MCF 10A (cell line): ENCODE results near the gene EIF4E2. TPM values are rescaled to one million over a fixed set of nuclear protein-coding genes. Genes with fewer than 3 reads are reported as not detected.

Experiments
- BruUV-seq: library from RNA; stranded (reverse); fragments of 400-500 nt; replicated peaks from 2 replicates; lab custom pipeline; 2021; lab: Mats Ljungman, UMichigan
- CTCF ChIA-PET: fragments of 300-600 bp; sonication (Branson Sonifier 250); formaldehyde crosslinking; extraction: SDS; loops from one replicate; lab custom pipeline; 2021; ENCODE audit warnings: antibody characterized with exemption, inconsistent platforms; lab: Yijun Ruan, JAX
- POLR2A ChIA-PET: fragments of 300-600, 350-650 bp; sonication (Branson Sonifier 250); formaldehyde crosslinking; extraction: SDS; loops from one replicate; lab custom pipeline; 2020; ENCODE audit warnings: antibody characterized with exemption, inconsistent platforms; lab: Yijun Ruan, JAX
- DNase-seq: peaks from one replicate; pipeline ENCODE4 v3.0.0-alpha.2; 2018; ENCODE audit not compliant: unreplicated experiment
- H3K27ac Mint-ChIP-seq: one replicate; pipeline ENCODE4 v1.8.0; 2022; ENCODE audit warnings: mild to moderate bottlenecking, low read depth, mixed read lengths; ENCODE audit not compliant: unreplicated experiment
- H3K27me3 Mint-ChIP-seq: one replicate; pipeline ENCODE4 v1.8.0; 2022; ENCODE audit warnings: mixed read lengths; ENCODE audit not compliant: insufficient read depth, unreplicated experiment
- H3K36me3 Mint-ChIP-seq: one replicate; pipeline ENCODE4 v1.8.0; 2022; ENCODE audit warnings: mild to moderate bottlenecking, moderate library complexity, mixed read lengths; ENCODE audit not compliant: insufficient read depth, unreplicated experiment
- H3K4me1 Mint-ChIP-seq: one replicate; pipeline ENCODE4 v1.8.0; 2022; ENCODE audit warnings: mixed read lengths; ENCODE audit not compliant: insufficient read depth, unreplicated experiment
- H3K4me3 Mint-ChIP-seq: one replicate; pipeline ENCODE4 v1.8.0; 2022; ENCODE audit warnings: mild to moderate bottlenecking, moderate library complexity, mixed read lengths; ENCODE audit not compliant: unreplicated experiment
- H3K9me3 Mint-ChIP-seq: one replicate; pipeline ENCODE4 v1.8.0; 2022; ENCODE audit warnings: mixed read lengths; ENCODE audit not compliant: unreplicated experiment
- CTCF ChIP-seq: fragments of 200-600 bp; IDR thresholded peaks from one replicate; pipeline ENCODE4 v1.8.0; 2022; ENCODE audit warnings: antibody characterized with exemption, mild to moderate bottlenecking; ENCODE audit not compliant: unreplicated experiment
- intact Hi-C: fragments of 100-400 bp; cut with micrococcal nuclease; formaldehyde crosslinking; loops from 2 replicates; pipeline ENCODE4 v1.14.1; 2022
- total RNA-seq: library from RNA; stranded (reverse); gene quantifications from 2 replicates; pipeline ENCODE4 v1.2.3, GENCODE V29; 2022

Gene EIF4E2
- total RNA-seq, 1 experiment from 2014 or later, result 52.8 TPM

- no peak for DNase-seq
- ChIA-PET CTCF (no interaction called here), POLR2A (no interaction called here)
- Mint-ChIP-seq H3K9me3 (no peaks in the 10 kb centered on the region), H3K27me3 (peaks cover 11% of the 10 kb centered on the region), H3K36me3 (no peaks in the 10 kb centered on the region), H3K4me1 (no peaks in the 10 kb centered on the region), H3K27ac (no peak overlapping the region), H3K4me3 (no peak overlapping the region)
- no peak for TF ChIP-seq CTCF
- intact Hi-C loops, result no loop called here
- no TSS peak for BruUV-seq
These were observed 31.6 kb upstream of the EIF4E2 start for GRCh38 chr2:232518844-232519243.

- intact Hi-C loops, result loop anchor here (2.0 kb wide), 1 partner anchor 619 kb away; no protein-coding TSS in a partner anchor
- CTCF ChIA-PET, result interaction anchor here (1.1 to 1.3 kb wide), 3 partner anchors 8 to 80 kb away, joined by 3 to 4 read pairs (median 3); no protein-coding TSS in a partner anchor
- BruUV-seq, result no TSS peak
- Mint-ChIP-seq H3K27ac (no peak within 1 kb of the TSS), H3K9me3 (no peaks in the 10 kb centered on the region), H3K36me3 (no peaks in the 10 kb centered on the region), H3K27me3 (peaks cover 11% of the 10 kb centered on the region), H3K4me1 (no peaks in the 10 kb centered on the region), H3K4me3 (no peak within 1 kb of the TSS)
- TF ChIP-seq CTCF, result no peak
- POLR2A ChIA-PET, result no interaction called here
- DNase-seq, result no peak
These were observed 30.7 kb upstream of the EIF4E2 start, which contains the start of gene PRSS56 for GRCh38 chr2:232519581-232520438. TSS of gene PRSS56 (plus strand) at chr2:232520388. CDS start at chr2:232520599, 211 bp downstream.

GRCh38 chr2:232520489-232520888, 30.0 kb upstream of the EIF4E2 start:
- no peak for DNase-seq
- CTCF ChIA-PET, result interaction anchor here (0.6 to 1.3 kb wide), 8 partner anchors 8 to 670 kb away, joined by 3 to 5 read pairs (median 3); no protein-coding TSS in a partner anchor
- no peak for TF ChIP-seq CTCF
- POLR2A ChIA-PET, result no interaction called here
- H3K9me3 Mint-ChIP-seq, result no peaks in the 10 kb centered on the region
- H3K27me3 Mint-ChIP-seq, result peaks cover 11% of the 10 kb centered on the region
- no peaks in the 10 kb centered on the region for H3K4me1 Mint-ChIP-seq
- no peak overlapping the region for H3K4me3 Mint-ChIP-seq
- H3K27ac Mint-ChIP-seq, result no peak overlapping the region
- intact Hi-C loops, result loop anchor here (2.0 kb wide), 1 partner anchor 620 kb away; no protein-coding TSS in a partner anchor
- BruUV-seq, result no TSS peak
- H3K36me3 Mint-ChIP-seq, result no peaks in the 10 kb centered on the region

- ChIA-PET POLR2A (no interaction called here), CTCF (interaction anchor here (0.6 to 2.5 kb wide), 15 partner anchors 10 to 1312 kb away, joined by 3 to 17 read pairs (median 3); no protein-coding TSS in a partner anchor)
- no peak for DNase-seq
- H3K27ac Mint-ChIP-seq, result no peak overlapping the region
- no peaks in the 10 kb centered on the region for H3K36me3 Mint-ChIP-seq
- intact Hi-C loops, result loop anchor here (2.0 kb wide), 1 partner anchor 620 kb away; no protein-coding TSS in a partner anchor
- no peak overlapping the region for H3K4me3 Mint-ChIP-seq
- H3K27me3 Mint-ChIP-seq, result peaks cover 11% of the 10 kb centered on the region
- no peaks in the 10 kb centered on the region for H3K4me1 Mint-ChIP-seq
- BruUV-seq, result no TSS peak
- H3K9me3 Mint-ChIP-seq, result no peaks in the 10 kb centered on the region
- TF ChIP-seq CTCF, result no peak
These were observed 29.4 kb upstream of the EIF4E2 start for GRCh38 chr2:232521098-232521497.
